CD14-positive monocyte (primary cell): ENCODE results near the gene SLC16A4. TPM values are rescaled to one million over a fixed set of nuclear protein-coding genes. Genes with fewer than 3 reads are reported as not detected.

Source experiments
- DNase-seq, 3 donors: peaks; one replicate each; pipeline ENCODE4 v3.0.0-alpha.2; 2011 to 2022
- H2AFZ ChIP-seq: 2 replicates; pipeline ENCODE4 v1.6.0; 2012; ENCODE audit warnings: mild to moderate bottlenecking, low read depth, low read length, inconsistent platforms; ENCODE audit not compliant: insufficient read depth, poor library complexity, severe bottlenecking
- H3K27ac ChIP-seq, 2 donors: 1 replicate in 1 of 2; 2 replicates in 1 of 2; pipeline ENCODE4 v1.5.1; 2012 to 2013; ENCODE audit warnings: low read length in 2 of 2, control low read depth in 1 of 2, inconsistent platforms in 1 of 2, low read depth in 1 of 2, mild to moderate bottlenecking in 1 of 2
- H3K27me3 ChIP-seq, 2 donors: one replicate each; pipeline versions ENCODE4 v1.6.0 to v1.6.1; 2011 to 2013; ENCODE audit warnings: low read length in 2 of 2; ENCODE audit not compliant: control insufficient read depth in 2 of 2, insufficient read depth in 2 of 2
- H3K36me3 ChIP-seq, 2 donors: replicated peaks in 1 of 2; 1 replicate in 1 of 2; 2 replicates in 1 of 2; pipeline versions ENCODE4 v1.5.1 to v1.6.1; 2012 to 2013; ENCODE audit warnings: low read length in 2 of 2, control low read depth in 1 of 2, inconsistent platforms in 1 of 2, mild to moderate bottlenecking in 1 of 2; ENCODE audit not compliant: insufficient read depth in 2 of 2, control insufficient read depth in 1 of 2
- H3K4me1 ChIP-seq, 2 donors: 1 replicate in 1 of 2; 2 replicates in 1 of 2; pipeline versions ENCODE4 v1.5.1 to v1.6.1; 2012 to 2013; ENCODE audit warnings: low read length in 2 of 2, control low read depth in 1 of 2, inconsistent platforms in 1 of 2, mild to moderate bottlenecking in 1 of 2, moderate library complexity in 1 of 2; ENCODE audit not compliant: insufficient read depth in 2 of 2, control insufficient read depth in 1 of 2
- H3K4me2 ChIP-seq: replicated peaks from 2 replicates; pipeline ENCODE3; 2012; ENCODE audit warnings: low read length, moderate library complexity, mild to moderate bottlenecking; ENCODE audit not compliant: poor library complexity, severe bottlenecking; ENCODE audit errors: extremely low read depth
- H3K4me3 ChIP-seq, 3 experiments: fragments of 200-600 bp in 1 of 3; sonication (generic) in 1 of 3; replicated peaks in 1 of 3; 1 replicate in 2 of 3; 2 replicates in 1 of 3; pipeline ENCODE4 v1.5.1; 2011 to 2013; ENCODE audit warnings: low read length in 3 of 3, mild to moderate bottlenecking in 3 of 3, control low read depth in 2 of 3, low read depth in 2 of 3, inconsistent platforms in 1 of 3, moderate library complexity in 1 of 3
- H3K79me2 ChIP-seq: 2 replicates; pipeline ENCODE4 v1.6.0; 2012; ENCODE audit warnings: mild to moderate bottlenecking, control low read depth, inconsistent platforms, low read length, moderate library complexity; ENCODE audit not compliant: insufficient read depth
- H3K9ac ChIP-seq: 2 replicates; pipeline ENCODE4 v1.6.0; 2017; ENCODE audit warnings: low read length, mild to moderate bottlenecking; ENCODE audit not compliant: insufficient read depth, poor library complexity, severe bottlenecking
- H3K9me3 ChIP-seq, 2 donors: replicated peaks in 1 of 2; 1 replicate in 1 of 2; 2 replicates in 1 of 2; pipeline versions ENCODE4 v1.5.1 to v1.6.1; 2012 to 2013; ENCODE audit warnings: low read length in 2 of 2, control low read depth in 1 of 2; ENCODE audit not compliant: control insufficient read depth in 1 of 2, insufficient read depth in 1 of 2
- H4K20me1 ChIP-seq: 2 replicates; pipeline ENCODE4 v1.6.0; 2012; ENCODE audit warnings: mild to moderate bottlenecking, low read length, control low read depth, moderate library complexity; ENCODE audit not compliant: insufficient read depth
- H3K27ac Mint-ChIP-seq, 7 donors: one replicate each; pipeline ENCODE4 v1.8.0; 2020; ENCODE audit warnings: mild to moderate bottlenecking in 7 of 7, mixed read lengths in 7 of 7, moderate library complexity in 6 of 7, inconsistent platforms in 2 of 7
- H3K27me3 Mint-ChIP-seq, 3 donors: one replicate each; pipeline ENCODE4 v1.8.0; 2021 to 2022; ENCODE audit warnings: low read depth in 3 of 3, mild to moderate bottlenecking in 3 of 3, mixed read lengths in 3 of 3, moderate library complexity in 3 of 3, inconsistent platforms in 1 of 3
- H3K36me3 Mint-ChIP-seq, 2 donors: one replicate each; pipeline ENCODE4 v1.8.0; 2020; ENCODE audit warnings: mixed read lengths in 2 of 2, inconsistent platforms in 1 of 2, mild to moderate bottlenecking in 1 of 2
- H3K4me1 Mint-ChIP-seq: one replicate; pipeline ENCODE4 v1.8.0; 2020; ENCODE audit warnings: mild to moderate bottlenecking, mixed read lengths
- H3K4me3 Mint-ChIP-seq, 2 donors: one replicate each; pipeline ENCODE4 v1.8.0; 2020; ENCODE audit warnings: mild to moderate bottlenecking in 2 of 2, mixed read lengths in 2 of 2, moderate library complexity in 1 of 2
- H3K9me3 Mint-ChIP-seq, 7 donors: one replicate each; pipeline ENCODE4 v1.8.0; 2020 to 2022; ENCODE audit warnings: mixed read lengths in 7 of 7, mild to moderate bottlenecking in 6 of 7, moderate library complexity in 6 of 7, inconsistent platforms in 2 of 7
- WGBS: methylation state at CpG from one replicate; pipeline ENCODE4 v1.1.5; 2013; ENCODE audit warnings: missing lambda C conversion rate; ENCODE audit not compliant: insufficient coverage; 5-methylcytosine and 5-hydroxymethylcytosine counted together
- intact Hi-C, 2 donors: fragments of 100-400 bp; cut with micrococcal nuclease; formaldehyde crosslinking; loops; one replicate each; pipeline versions ENCODE4 v1.15.0 to v1.15.1; 2023
- polyA plus RNA-seq, 3 donors: library from polyadenylated mRNA; depleted of rRNA in 1 of 3; unstranded in 2 of 3; stranded (reverse) in 1 of 3; fragments of 300-500 nt in 2 of 3; fragments of >200 nt in 1 of 3; fragmentation: Illumina TruSeq in 2 of 3; gene quantifications; 1 replicate in 2 of 3; 2 replicates in 1 of 3; pipeline ENCODE4 v1.2.3, GENCODE V29; 2012 to 2021
- TF ChIP-seq, protein P1 (sequence below): fragments of 200-600 bp; IDR thresholded peaks from one replicate; pipeline ENCODE4 v1.8.0; 2022; ENCODE audit warnings: antibody characterized with exemption, mild to moderate bottlenecking

Gene SLC16A4
- polyA plus RNA-seq, 3 donors, result 0.13 to 0.26 (median 0.25) TPM

DNA sequence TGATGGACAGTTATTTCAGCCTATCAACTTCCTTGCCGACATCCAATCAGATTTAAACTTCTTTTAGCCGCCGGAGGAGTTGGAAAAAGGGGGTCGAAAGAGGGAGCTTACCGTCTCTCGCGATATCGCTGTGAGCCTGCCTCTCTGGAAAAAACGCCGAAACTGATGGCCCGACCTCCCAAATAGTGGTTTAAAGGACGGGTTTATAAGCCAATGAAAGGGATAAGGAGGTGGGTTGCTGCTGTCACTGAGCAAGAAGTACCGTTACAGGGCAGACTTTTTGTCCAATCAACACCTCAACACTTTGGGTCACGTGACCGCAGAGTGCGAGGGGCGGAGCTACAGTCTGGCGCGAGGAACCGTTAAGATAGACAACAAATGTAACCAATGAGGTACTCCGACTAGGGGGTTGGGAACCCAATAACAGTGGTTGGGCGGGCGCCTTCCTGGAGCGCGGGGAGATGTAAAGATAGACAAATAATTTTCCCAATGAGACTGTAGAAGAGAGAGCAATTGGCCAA, 51.9 kb downstream of the SLC16A4 start, which contains the start of gene RBM15:
TSS of gene RBM15 (plus strand) at position 492 of the 521 bp plus-strand sequence. CDS start at position 521, 29 bp downstream.
- Histone ChIP-seq H3K4me1 (peaks cover 35 to 54% of the 10 kb centered on the region in 2 donors), H4K20me1 (peaks cover 40% of the 10 kb centered on the region), H3K4me3 (peak within 1 kb of the TSS; percentile 88 to 99 (median 92)), H3K9ac (peak within 1 kb of the TSS; percentile 91), H3K27me3 (no peaks in the 10 kb centered on the region), H3K79me2 (peaks cover 50% of the 10 kb centered on the region), H3K27ac (peak within 1 kb of the TSS; percentile 94 to 99), H3K4me2 (peak within 1 kb of the TSS; percentile 95), H3K9me3 (no peaks in the 10 kb centered on the region), H3K36me3 (peaks cover 24 to 33% of the 10 kb centered on the region in 2 donors), H2AFZ (peak within 1 kb of the TSS; percentile 98)
- H3K27me3 Mint-ChIP-seq, result peaks cover 0 to 1% (median 0%) of the 10 kb centered on the region in 3 donors
- peak; percentile 100 for DNase-seq
- H3K27ac Mint-ChIP-seq, result no peak within 1 kb of the TSS
- intact Hi-C loops, result loop anchor here in 1 of 2 donors (5.0 kb wide), 1 partner anchor 68 kb away; the partner anchor contains the start of gene LAMTOR5
- peaks cover 30 to 33% of the 10 kb centered on the region in 2 donors for H3K36me3 Mint-ChIP-seq
- 0% methylated on average over 17 of the region's 25 CpGs for WGBS
- peaks cover 0 to 3% (median 0%) of the 10 kb centered on the region in 7 donors for H3K9me3 Mint-ChIP-seq
- TF ChIP-seq, protein P1, sequence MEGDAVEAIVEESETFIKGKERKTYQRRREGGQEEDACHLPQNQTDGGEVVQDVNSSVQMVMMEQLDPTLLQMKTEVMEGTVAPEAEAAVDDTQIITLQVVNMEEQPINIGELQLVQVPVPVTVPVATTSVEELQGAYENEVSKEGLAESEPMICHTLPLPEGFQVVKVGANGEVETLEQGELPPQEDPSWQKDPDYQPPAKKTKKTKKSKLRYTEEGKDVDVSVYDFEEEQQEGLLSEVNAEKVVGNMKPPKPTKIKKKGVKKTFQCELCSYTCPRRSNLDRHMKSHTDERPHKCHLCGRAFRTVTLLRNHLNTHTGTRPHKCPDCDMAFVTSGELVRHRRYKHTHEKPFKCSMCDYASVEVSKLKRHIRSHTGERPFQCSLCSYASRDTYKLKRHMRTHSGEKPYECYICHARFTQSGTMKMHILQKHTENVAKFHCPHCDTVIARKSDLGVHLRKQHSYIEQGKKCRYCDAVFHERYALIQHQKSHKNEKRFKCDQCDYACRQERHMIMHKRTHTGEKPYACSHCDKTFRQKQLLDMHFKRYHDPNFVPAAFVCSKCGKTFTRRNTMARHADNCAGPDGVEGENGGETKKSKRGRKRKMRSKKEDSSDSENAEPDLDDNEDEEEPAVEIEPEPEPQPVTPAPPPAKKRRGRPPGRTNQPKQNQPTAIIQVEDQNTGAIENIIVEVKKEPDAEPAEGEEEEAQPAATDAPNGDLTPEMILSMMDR, result no peak
- peaks cover 52% of the 10 kb centered on the region for H3K4me1 Mint-ChIP-seq
- no peak within 1 kb of the TSS for H3K4me3 Mint-ChIP-seq

DNA sequence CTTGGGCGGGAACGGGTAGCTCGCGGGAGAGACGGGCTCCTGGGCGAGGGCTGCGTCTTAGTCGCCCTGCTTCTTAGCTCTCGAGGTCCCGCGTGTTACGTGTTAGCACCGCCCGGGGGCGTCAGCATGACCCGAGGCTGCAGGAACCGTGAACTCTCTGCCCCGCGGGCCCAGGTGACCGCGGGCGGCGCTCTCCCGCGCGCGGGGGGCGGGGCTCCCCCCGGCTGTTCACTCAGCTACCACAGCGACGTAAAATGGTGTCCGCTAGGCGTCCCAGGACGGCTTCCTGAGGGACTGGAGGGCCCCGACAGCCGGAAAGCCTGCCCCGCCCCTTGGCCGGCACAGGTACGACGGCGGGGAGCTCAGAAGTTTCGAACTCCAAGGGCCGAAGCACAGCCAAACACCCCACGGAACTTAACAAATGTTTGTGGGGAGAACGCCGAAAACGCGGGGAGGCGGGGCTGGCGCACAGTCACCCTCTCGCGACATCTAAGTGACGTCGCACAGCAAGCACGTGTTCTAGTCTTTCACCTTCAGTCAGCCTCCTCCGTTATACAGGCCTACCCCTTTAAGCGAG, 52.4 kb downstream of the SLC16A4 start:
- Histone ChIP-seq H3K9ac (peak overlapping the region; percentile 91), H2AFZ (peak overlapping the region; percentile 98), H3K4me2 (peak overlapping the region; percentile 95), H3K36me3 (peaks cover 21 to 27% of the 10 kb centered on the region in 2 donors), H3K79me2 (peaks cover 45% of the 10 kb centered on the region), H3K4me1 (peaks cover 32 to 48% of the 10 kb centered on the region in 2 donors), H3K27ac (peak overlapping the region; percentile 94 to 99), H3K9me3 (no peaks in the 10 kb centered on the region), H4K20me1 (peaks cover 34% of the 10 kb centered on the region), H3K4me3 (peak overlapping the region; percentile 88 to 99 (median 92)), H3K27me3 (no peaks in the 10 kb centered on the region)
- peaks cover 0 to 3% (median 0%) of the 10 kb centered on the region in 7 donors for H3K9me3 Mint-ChIP-seq
- under 1% methylated on average over 54 of the region's 57 CpGs for WGBS
- H3K36me3 Mint-ChIP-seq, result peaks cover 26 to 28% of the 10 kb centered on the region in 2 donors
- DNase-seq, result peak; percentile 98 to 100 (median 99)
- intact Hi-C loops, result loop anchor here in 1 of 2 donors (5.0 kb wide), 1 partner anchor 69 kb away; the partner anchor contains the start of gene LAMTOR5
- H3K27ac Mint-ChIP-seq, result no peak overlapping the region
- no peak overlapping the region for H3K4me3 Mint-ChIP-seq
- peaks cover 47% of the 10 kb centered on the region for H3K4me1 Mint-ChIP-seq
- TF ChIP-seq, protein P1, result peak; percentile 71
- peaks cover 0 to 1% (median 0%) of the 10 kb centered on the region in 3 donors for H3K27me3 Mint-ChIP-seq
